Endothelial cell of umbilical vein (primary cell): Measurements from ENCODE around the gene ATOSB. TPM values are rescaled to one million over a fixed set of nuclear protein-coding genes. Genes with fewer than 3 reads are reported as not detected.

Experiments
- BruUV-seq: library from RNA; stranded (reverse); fragments of 400-500 nt; replicated peaks from 2 replicates; lab custom pipeline; 2021; lab: Mats Ljungman, UMichigan
- CTCF ChIA-PET: fragments of 300-600, 350-600 bp; sonication (Branson Sonifier 250); formaldehyde crosslinking; loops from one replicate; lab custom pipeline; 2021; ENCODE audit warnings: antibody characterized with exemption, inconsistent platforms; lab: Charles Lee
- POLR2A ChIA-PET: fragments of 300-600, 350-600 bp; sonication (Branson Sonifier 250); formaldehyde crosslinking; loops from one replicate; lab custom pipeline; 2021; ENCODE audit warnings: antibody characterized with exemption, inconsistent platforms; lab: Charles Lee
- DNase-seq: peaks from one replicate; pipeline ENCODE4 v3.0.0-alpha.2; 2011; ENCODE audit warnings: low read depth, low spot score
- FAIRE-seq: peaks from 2 replicates; lab custom pipeline; 2011; peaks lifted over from hg19 to GRCh38; lab: Jason Lieb, UNC
- H2AFZ ChIP-seq: 2 replicates; pipeline ENCODE4 v1.6.0; 2012; ENCODE audit warnings: low read depth, low read length, control low read depth, inconsistent platforms
- H3K27ac ChIP-seq: 2 replicates; pipeline ENCODE4 v1.5.1; 2011; ENCODE audit warnings: low read depth, mild to moderate bottlenecking, control low read depth, low read length, moderate library complexity; ENCODE audit not compliant: insufficient read depth
- H3K27me3 ChIP-seq, 2 experiments: 2 replicates each; pipeline versions ENCODE4 v1.6.0 to v1.6.1; 2011; ENCODE audit warnings: low read length in 2 of 2, mixed read lengths in 1 of 2; ENCODE audit not compliant: control insufficient read depth in 2 of 2, insufficient read depth in 2 of 2
- H3K36me3 ChIP-seq, 2 experiments: 2 replicates in 1 of 2; 3 replicates in 1 of 2; pipeline ENCODE4 v1.5.1; 2011; ENCODE audit warnings: low read length in 2 of 2, mild to moderate bottlenecking in 1 of 2, moderate library complexity in 1 of 2; ENCODE audit not compliant: control insufficient read depth in 2 of 2, insufficient read depth in 2 of 2; ENCODE audit errors: extremely low read depth in 1 of 2
- H3K4me1 ChIP-seq: 3 replicates; pipeline ENCODE4 v1.5.1; 2011; ENCODE audit warnings: mild to moderate bottlenecking, low read length; ENCODE audit not compliant: control insufficient read depth, insufficient read depth; ENCODE audit errors: extremely low read depth
- H3K4me2 ChIP-seq: 2 replicates; pipeline ENCODE4 v1.6.1; 2011; ENCODE audit warnings: low read length, control low read depth, mixed read lengths; ENCODE audit not compliant: insufficient read depth
- H3K4me3 ChIP-seq, 3 experiments: fragments of 200-600 bp in 1 of 3; sonication (generic), shearing (Covaris generic) in 1 of 3; replicated peaks in 1 of 3; 2 replicates each; pipeline ENCODE4 v1.5.1; 2011 to 2016; ENCODE audit warnings: control low read depth in 3 of 3, low read length in 3 of 3, mild to moderate bottlenecking in 2 of 3, inconsistent platforms in 1 of 3, low read depth in 1 of 3, moderate library complexity in 1 of 3; ENCODE audit not compliant: insufficient read depth in 1 of 3
- H3K79me2 ChIP-seq: 2 replicates; pipeline ENCODE4 v1.6.0; 2012; ENCODE audit warnings: low read length, inconsistent platforms; ENCODE audit not compliant: control insufficient read depth, insufficient read depth
- H3K9ac ChIP-seq: replicated peaks from 2 replicates; pipeline ENCODE3; 2011; ENCODE audit warnings: low read length, control low read depth; ENCODE audit not compliant: insufficient read depth; ENCODE audit errors: extremely low read depth
- H3K9me1 ChIP-seq: replicated peaks from 3 replicates; pipeline ENCODE4 v1.6.0; 2011; ENCODE audit warnings: mild to moderate bottlenecking, low read length; ENCODE audit not compliant: control insufficient read depth, insufficient read depth; ENCODE audit errors: extremely low read depth
- H3K9me3 ChIP-seq: replicated peaks from 2 replicates; pipeline ENCODE4 v1.5.1; 2012; ENCODE audit warnings: low read length, inconsistent platforms; ENCODE audit not compliant: control insufficient read depth, insufficient read depth
- H4K20me1 ChIP-seq: replicated peaks from 2 replicates; pipeline ENCODE3; 2011; ENCODE audit warnings: mild to moderate bottlenecking, low read length; ENCODE audit not compliant: control insufficient read depth, insufficient read depth; ENCODE audit errors: extremely low read depth
- EZH2 ChIP-seq: IDR thresholded peaks from 2 replicates; pipeline ENCODE4 v1.6.1; 2012; ENCODE audit warnings: borderline replicate concordance, low read depth, mild to moderate bottlenecking, moderate library complexity, low read length, inconsistent platforms; ENCODE audit not compliant: severe bottlenecking
- FOS ChIP-seq: IDR thresholded peaks from 2 replicates; pipeline ENCODE4 v1.6.1; 2011; ENCODE audit warnings: mild to moderate bottlenecking, low read length, moderate library complexity, borderline replicate concordance; ENCODE audit not compliant: insufficient read depth
- GATA2 ChIP-seq: IDR thresholded peaks from 2 replicates; pipeline ENCODE4 v1.7.0; 2011; ENCODE audit warnings: low read depth, mild to moderate bottlenecking, moderate library complexity, mixed read lengths, low read length; ENCODE audit not compliant: insufficient read length, insufficient read depth
- JUN ChIP-seq: IDR thresholded peaks from 2 replicates; pipeline ENCODE4 v1.6.1; 2011; ENCODE audit warnings: borderline replicate concordance, low read depth; ENCODE audit not compliant: insufficient read length, insufficient read depth
- MAX ChIP-seq: IDR thresholded peaks from 2 replicates; pipeline ENCODE4 v1.6.1; 2011; ENCODE audit not compliant: insufficient read depth, insufficient read length
- MYC ChIP-seq: IDR thresholded peaks from one replicate; pipeline ENCODE4 v1.6.1; 2011; ENCODE audit warnings: mild to moderate bottlenecking, low read depth, low read length
- POLR2A ChIP-seq: IDR thresholded peaks from 2 replicates; pipeline ENCODE4 v1.6.1; 2012; ENCODE audit warnings: low read depth, mild to moderate bottlenecking, control low read depth, low read length
- POLR2AphosphoS5 ChIP-seq: IDR thresholded peaks from 2 replicates; pipeline ENCODE4 v1.6.1; 2012; ENCODE audit warnings: low read depth, mild to moderate bottlenecking, control low read depth, low read length, moderate library complexity; ENCODE audit not compliant: insufficient read depth
- dilution Hi-C: fragments of 300-500 bp; cut with MboI; formaldehyde crosslinking; loops from one replicate; pipeline ENCODE4 v1.15.0; 2019; ENCODE audit warnings: low sequenced_read_pairs; ENCODE audit not compliant: extremely low pct_ligation_motif_present
- intact Hi-C: fragments of 100-400 bp; cut with micrococcal nuclease; formaldehyde crosslinking; loops from one replicate; pipeline ENCODE4 v1.10.0; 2022
- polyA plus RNA-seq, 4 experiments: library from polyadenylated mRNA; depleted of rRNA in 3 of 4; stranded (reverse) in 3 of 4; unstranded in 1 of 4; fragments of >200 nt; gene quantifications; 2 replicates each; pipeline versions ENCODE4 v1.2.1 to v1.2.3, GENCODE V29; 2011 to 2012; ENCODE audit warnings: missing spikeins in 1 of 4
- total RNA-seq: library from RNA; stranded (reverse); gene quantifications from 2 replicates; pipeline ENCODE4 v1.2.3, GENCODE V29; 2021

Gene ATOSB
- total and polyA plus RNA-seq, 2 donors (not counting 3 experiments of a cell fraction or from before 2014, with no cell fraction given) = 34.7 to 58.0 TPM

DNA sequence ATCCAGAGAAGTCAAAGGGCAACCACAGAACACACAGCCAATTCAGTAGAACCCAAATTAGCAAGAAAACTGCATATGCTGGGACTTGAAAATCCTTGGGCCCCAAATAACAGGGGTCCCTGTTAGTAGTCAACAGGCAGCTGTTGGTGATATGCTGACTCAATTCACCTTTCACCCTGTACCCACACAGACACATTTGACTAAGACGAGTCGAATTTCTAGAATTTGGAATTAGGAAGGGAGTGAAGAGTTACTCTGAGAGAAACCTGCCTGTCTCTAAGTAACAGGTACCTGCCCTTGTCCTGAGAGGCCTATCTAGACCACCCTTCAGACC is 42.4 kb downstream of the ATOSB start:
- no TSS peak for BruUV-seq
- Histone ChIP-seq H3K36me3 (peaks cover 2 to 9% of the 10 kb centered on the region in 2 experiments), H3K4me1 (peaks cover 30% of the 10 kb centered on the region), H2AFZ (no peak overlapping the region), H3K79me2 (peaks cover 53% of the 10 kb centered on the region), H3K9me1 (no peaks in the 10 kb centered on the region), H3K27ac (peak overlapping the region; percentile 35), H3K4me3 (no peak overlapping the region), H3K4me2 (peak overlapping the region; percentile 41), H4K20me1 (peaks cover 10% of the 10 kb centered on the region), H3K9me3 (no peaks in the 10 kb centered on the region), H3K27me3 (no peaks in the 10 kb centered on the region), H3K9ac (no peak overlapping the region)
- FAIRE-seq (no peak), DNase-seq (no peak)
- TF ChIP-seq EZH2 (no peak), MAX (no peak), POLR2AphosphoS5 (no peak), MYC (no peak), FOS (no peak)
- intact Hi-C loops = no loop called here
- ChIA-PET POLR2A (no interaction called here), CTCF (no interaction called here)
- dilution Hi-C loops = no loop called here

DNA sequence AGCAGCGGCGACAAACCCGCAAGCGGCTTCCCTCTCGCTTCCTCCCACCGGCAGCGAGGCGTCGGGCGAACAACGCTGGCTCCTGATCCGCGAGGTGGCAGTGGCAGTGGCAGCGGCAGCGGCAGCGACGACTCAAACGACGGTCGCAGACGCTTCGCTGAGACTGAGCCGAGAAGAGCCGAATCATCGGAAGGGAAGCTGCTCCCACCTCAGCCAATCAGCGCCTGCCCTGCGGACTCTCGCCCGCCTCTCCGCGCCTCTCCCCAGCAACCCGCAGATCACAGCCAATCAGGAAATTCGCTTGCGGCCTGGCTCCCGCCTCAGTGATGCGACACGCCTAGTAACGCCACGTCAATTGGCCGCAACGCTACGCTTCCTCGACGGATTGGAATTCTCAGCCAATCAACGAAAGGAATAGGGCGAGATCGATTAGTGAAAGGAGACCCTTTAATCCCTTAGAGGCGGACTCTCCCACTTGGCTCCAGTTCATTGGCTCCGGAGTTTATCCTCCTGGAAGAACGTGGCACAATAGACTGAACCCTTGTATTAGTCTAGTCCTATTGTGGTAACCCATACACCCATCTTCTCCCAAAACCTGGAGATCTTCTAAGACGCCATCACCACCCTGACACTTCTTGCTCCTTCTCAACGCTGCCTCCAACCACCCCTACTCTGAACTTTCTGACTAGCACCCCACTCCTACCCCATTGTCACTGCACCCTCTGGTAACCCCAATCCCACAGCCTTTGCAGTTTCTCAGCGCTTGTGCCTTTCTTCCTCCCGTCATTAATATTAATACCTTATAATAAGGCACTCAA is 43.0 kb downstream of the ATOSB start, which contains the start of gene VCP:
Gene VCP, minus strand, starts transcription at position 165 of the 818 bp plus-strand sequence. CDS start 272 bp downstream, outside the sequence.
- Histone ChIP-seq H3K9ac (peak within 1 kb of the TSS; percentile 99), H3K36me3 (peaks cover 7 to 14% of the 10 kb centered on the region in 2 experiments), H3K27ac (peak within 1 kb of the TSS; percentile 95), H3K9me3 (no peaks in the 10 kb centered on the region), H3K4me2 (peak within 1 kb of the TSS; percentile 98), H3K79me2 (peaks cover 53% of the 10 kb centered on the region), H3K4me1 (peaks cover 29% of the 10 kb centered on the region), H4K20me1 (peaks cover 10% of the 10 kb centered on the region), H2AFZ (peak within 1 kb of the TSS; percentile 44), H3K4me3 (peak within 1 kb of the TSS; percentile 79 to 97 (median 96)), H3K9me1 (no peaks in the 10 kb centered on the region), H3K27me3 (no peaks in the 10 kb centered on the region)
- BruUV-seq = TSS peak; percentile 65
- intact Hi-C loops (loop anchor here (1.0 kb wide), 4 partner anchors 8 to 405 kb away; partner anchors contain the start of gene PIGO), dilution Hi-C loops (no loop called here)
- DNase-seq (peak; percentile 100), FAIRE-seq (peak; percentile 100)
- ChIA-PET CTCF (interaction anchor here (0.7 to 2.6 kb wide), 12 partner anchors 7 to 405 kb away, joined by 3 to 18 read pairs (median 6); partner anchors contain the start of genes FANCG and PIGO), POLR2A (interaction anchor here (0.6 to 1.9 kb wide), 9 partner anchors 13 to 170 kb away, joined by 3 to 8 read pairs (median 4); partner anchors contain the start of gene STOML2)
- TF ChIP-seq POLR2A (peak; percentile 94), EZH2 (no peak), JUN (no peak), GATA2 (no peak), POLR2AphosphoS5 (peak; percentile 60)
